ENCODE results near the gene ZNF835.

- no peak for TF ChIP-seq TSHZ2 (CRISPR knock-in tag; IDR thresholded peaks at IDR 0.05)
- TF ChIP-seq ZNF565 (CRISPR knock-in tag; conservative IDR thresholded peaks at IDR 0.05; ENCODE audit: low read depth): no peak
- no peak for TF ChIP-seq PATZ1 (CRISPR knock-in tag; IDR thresholded peaks at IDR 0.05; ENCODE audit: borderline replicate concordance)
- no peak for TF ChIP-seq ZC3H10 (CRISPR knock-in tag; IDR thresholded peaks at IDR 0.05)
These were observed 38.9 kb upstream of the ZNF835 start for GRCh38 chr19:56710437-56710836.

All from SK-N-SH treated with all-trans-retinoic acid at 6 μM for 48 hours (cell line).